CD4-positive, CD25-positive, alpha-beta regulatory T cell (primary cell): ENCODE data around the gene MTMR2. TPM values are rescaled to one million over a fixed set of nuclear protein-coding genes. Genes with fewer than 3 reads are reported as not detected.

Experiments
- ATAC-seq, 2 donors: fragments of 150-1000 bp; cut with Tn5 transposase; one replicate each; pipeline ENCODE4 v1.10.0; 2021; ENCODE audit warnings: low read depth in 2 of 2, moderate number of reproducible peaks in 2 of 2, moderate library complexity in 1 of 2
- DNase-seq, 3 donors: peaks; one replicate each; pipeline versions ENCODE4 v3.0.0 to v3.0.0-alpha.2; 2012 to 2022; ENCODE audit warnings: mixed read lengths in 1 of 3
- H3K27ac ChIP-seq: one replicate; pipeline ENCODE4 v1.7.0; 2013; ENCODE audit warnings: mild to moderate bottlenecking, low read length; ENCODE audit not compliant: insufficient read depth, poor library complexity, severe bottlenecking
- H3K27me3 ChIP-seq: one replicate; pipeline ENCODE4 v1.7.0; 2013; ENCODE audit warnings: low read length; ENCODE audit not compliant: control insufficient read depth, insufficient read depth
- H3K36me3 ChIP-seq: one replicate; pipeline ENCODE4 v1.7.0; 2013; ENCODE audit warnings: mild to moderate bottlenecking, low read length, moderate library complexity; ENCODE audit not compliant: control insufficient read depth, insufficient read depth
- H3K4me1 ChIP-seq: 2 replicates; pipeline ENCODE4 v1.7.0; 2013; ENCODE audit warnings: mild to moderate bottlenecking, low read length; ENCODE audit not compliant: insufficient read depth, control insufficient read depth, poor library complexity, severe bottlenecking
- H3K4me3 ChIP-seq: one replicate; pipeline ENCODE4 v1.7.0; 2013; ENCODE audit warnings: low read depth, mild to moderate bottlenecking, low read length, moderate library complexity
- H3K9me3 ChIP-seq, 2 experiments: 1 replicate in 1 of 2; 2 replicates in 1 of 2; pipeline ENCODE4 v1.7.0; 2013; ENCODE audit warnings: low read length in 2 of 2, mild to moderate bottlenecking in 1 of 2, moderate library complexity in 1 of 2; ENCODE audit not compliant: control insufficient read depth in 2 of 2
- H3K27ac Mint-ChIP-seq, 3 donors: one replicate each; pipeline ENCODE4 v1.8.0; 2020 to 2022; ENCODE audit warnings: mild to moderate bottlenecking in 3 of 3, mixed read lengths in 3 of 3, moderate library complexity in 2 of 3
- H3K27me3 Mint-ChIP-seq: one replicate; pipeline ENCODE4 v1.8.0; 2022; ENCODE audit warnings: mild to moderate bottlenecking, mixed read lengths
- H3K36me3 Mint-ChIP-seq: one replicate; pipeline ENCODE4 v1.8.0; 2020; ENCODE audit warnings: mixed read lengths
- H3K4me1 Mint-ChIP-seq, 4 donors: one replicate each; pipeline ENCODE4 v1.8.0; 2020 to 2022; ENCODE audit warnings: mixed read lengths in 4 of 4, mild to moderate bottlenecking in 1 of 4
- H3K4me3 Mint-ChIP-seq, 4 donors: one replicate each; pipeline ENCODE4 v1.8.0; 2020 to 2022; ENCODE audit warnings: mild to moderate bottlenecking in 4 of 4, mixed read lengths in 4 of 4, moderate library complexity in 3 of 4
- H3K9me3 Mint-ChIP-seq, 7 donors: one replicate each; pipeline ENCODE4 v1.8.0; 2020 to 2022; ENCODE audit warnings: mixed read lengths in 7 of 7, mild to moderate bottlenecking in 3 of 7, moderate library complexity in 2 of 7
- polyA plus RNA-seq, 4 donors: library from polyadenylated mRNA; unstranded; fragments of 300-500 nt; fragmentation: Illumina TruSeq; gene quantifications; one replicate each; pipeline ENCODE4 v1.2.3, GENCODE V29; 2021
- total RNA-seq: library from RNA; stranded (reverse); gene quantifications from one replicate; pipeline ENCODE4 v1.2.3, GENCODE V29; 2022

MTMR2 gene
- total and polyA plus RNA-seq, 5 donors from 2014 or later = 9.8 to 21.3 (median 13.5) TPM

- Histone ChIP-seq H3K4me1 (peaks cover 48% of the 10 kb centered on the region), H3K4me3 (peak within 1 kb of the TSS; percentile 92), H3K9me3 (no peaks in the 10 kb centered on the region), H3K27me3 (no peaks in the 10 kb centered on the region), H3K27ac (peak within 1 kb of the TSS; percentile 100), H3K36me3 (peaks cover 23% of the 10 kb centered on the region)
- peak; percentile 64 to 67 for ATAC-seq
- Mint-ChIP-seq H3K9me3 (no peaks in the 10 kb centered on the region), H3K4me3 (peak within 1 kb of the TSS; percentile 96 to 100 (median 99)), H3K36me3 (peaks cover 18% of the 10 kb centered on the region), H3K27me3 (peaks cover 10% of the 10 kb centered on the region), H3K27ac (peak within 1 kb of the TSS; percentile 100), H3K4me1 (peaks cover 15 to 74% (median 59%) of the 10 kb centered on the region in 4 donors)
- DNase-seq = peak; percentile 91 to 98 (median 97)
These were observed 133.6 kb downstream of the MTMR2 start, which contains the start of gene CEP57 for GRCh38 chr11:95790123-95790932. TSS of gene CEP57 (plus strand) at chr11:95790498. CDS start at chr11:95790699, 201 bp downstream.

GRCh38 chr11:95789506-95790122, 134.3 kb downstream of the MTMR2 start, which contains the start of gene FAM76B:
TSS of gene FAM76B (minus strand) at chr11:95789782. CDS start at chr11:95789478, 304 bp downstream.
- peak within 1 kb of the TSS; percentile 100 for H3K27ac ChIP-seq
- peak; percentile 95 to 99 (median 98) for DNase-seq
- Mint-ChIP-seq H3K4me1 (peaks cover 15 to 73% (median 57%) of the 10 kb centered on the region in 4 donors), H3K36me3 (peaks cover 25% of the 10 kb centered on the region), H3K27ac (peak within 1 kb of the TSS; percentile 100), H3K27me3 (peaks cover 10% of the 10 kb centered on the region), H3K9me3 (no peaks in the 10 kb centered on the region), H3K4me3 (peak within 1 kb of the TSS; percentile 96 to 100 (median 99))
- no peaks in the 10 kb centered on the region for H3K27me3 ChIP-seq
- H3K36me3 ChIP-seq = peaks cover 30% of the 10 kb centered on the region
- peak; percentile 77 to 80 for ATAC-seq
- peaks cover 48% of the 10 kb centered on the region for H3K4me1 ChIP-seq
- H3K9me3 ChIP-seq = no peaks in the 10 kb centered on the region
- H3K4me3 ChIP-seq = peak within 1 kb of the TSS; percentile 92

- Mint-ChIP-seq H3K36me3 (peaks cover 29% of the 10 kb centered on the region), H3K27me3 (peaks cover 10% of the 10 kb centered on the region), H3K27ac (peak overlapping the region; percentile 85 to 100 (median 95)), H3K4me1 (peaks cover 17 to 71% (median 54%) of the 10 kb centered on the region in 4 donors), H3K4me3 (peak overlapping the region; percentile 96 to 100 (median 99)), H3K9me3 (no peaks in the 10 kb centered on the region)
- H3K27me3 ChIP-seq = no peaks in the 10 kb centered on the region
- H3K4me1 ChIP-seq = peaks cover 48% of the 10 kb centered on the region
- DNase-seq = peak in 1 of 3 donors; percentile 69
- H3K36me3 ChIP-seq = peaks cover 33% of the 10 kb centered on the region
- H3K4me3 ChIP-seq = peak overlapping the region; percentile 92
- no peak for ATAC-seq
- H3K27ac ChIP-seq = peak overlapping the region; percentile 100
- H3K9me3 ChIP-seq = no peaks in the 10 kb centered on the region
These were observed 134.9 kb downstream of the MTMR2 start for GRCh38 chr11:95788921-95789505.

Other genes starting within 250 kb of the MTMR2 start
- gene FAM76B, start 134.3 kb downstream of the MTMR2 start, total RNA-seq = 72.7 TPM
- gene FAM76B, start 134.3 kb downstream of the MTMR2 start, polyA plus RNA-seq = 10 to 100 TPM; 12.8 to 21.0 (median 13.5) TPM
- 67.7 TPM for gene CEP57, start 133.6 kb downstream of the MTMR2 start, total RNA-seq
- gene CEP57, start 133.6 kb downstream of the MTMR2 start, polyA plus RNA-seq = 10 to 100 TPM; 51.6 to 69.9 (median 59.3) TPM